ENCODE results near the gene PTPRC. TPM values are rescaled to one million over a fixed set of nuclear protein-coding genes. Genes with fewer than 3 reads are reported as not detected.
A peak's percentile ranks its signal among the peaks of the same experiment; 100 is the strongest.

PTPRC gene
- total RNA-seq, 3 donors from 2014 or later, result 17.9 to 29.4 (median 18.0) TPM

DNA sequence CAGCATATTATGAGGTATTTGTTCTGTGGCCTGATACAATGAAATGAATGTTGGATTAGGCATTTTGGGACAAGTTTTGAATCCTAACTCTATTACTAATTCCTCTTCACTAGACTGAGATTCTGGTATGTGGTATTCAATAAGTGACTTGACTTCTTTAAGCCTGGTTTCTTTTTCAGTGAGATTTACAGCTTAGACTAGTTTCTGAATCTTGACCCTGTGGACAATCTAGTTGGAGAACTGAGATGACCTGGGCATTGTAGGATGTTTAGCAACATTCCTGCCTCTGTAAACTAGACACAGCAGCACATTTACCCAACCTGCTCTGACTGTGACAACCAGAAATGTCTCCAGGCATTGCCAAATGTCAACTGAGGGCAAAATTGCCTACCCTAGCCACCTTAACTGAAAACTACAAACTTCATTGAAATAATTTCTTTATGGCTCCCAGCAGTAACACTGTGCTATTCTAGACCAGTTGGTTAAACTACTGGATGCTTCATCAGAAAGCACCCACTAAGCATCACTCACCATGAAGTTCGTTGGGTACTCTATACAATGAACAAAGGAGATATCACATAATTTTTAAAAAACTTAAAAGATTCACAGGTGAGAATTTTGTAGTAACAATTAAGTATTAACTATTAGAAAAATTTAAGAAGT, 16.8 kb downstream of the PTPRC start:
- no peak for ATAC-seq
- intact Hi-C loops (cut with DNase I, micrococcal nuclease), result no loop called here

DNA sequence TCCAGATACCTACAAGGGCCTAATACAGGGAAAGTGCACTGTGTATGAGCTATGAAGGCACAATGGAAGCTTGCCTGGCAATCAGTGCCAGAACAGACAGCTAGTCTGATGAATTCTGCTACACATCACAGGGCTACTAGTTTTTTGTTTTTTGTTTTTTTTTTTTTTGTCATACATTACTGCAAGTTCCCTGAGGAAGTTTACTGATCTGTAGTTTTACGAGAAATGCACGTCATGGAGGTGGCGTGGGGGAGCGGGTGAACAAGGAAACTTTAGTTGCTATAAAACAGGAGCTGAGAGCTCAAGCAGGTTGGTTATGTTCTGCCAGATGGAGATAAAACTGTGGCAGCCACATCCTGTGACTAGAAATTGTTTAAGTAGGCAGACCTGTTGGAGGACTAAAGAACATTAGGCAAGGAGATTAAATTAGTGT, 17.7 kb downstream of the PTPRC start:
- Histone ChIP-seq H3K36me3 (ENCODE audit: low read depth) (no peaks in the 10 kb centered on the region), H3K9me3 (no peaks in the 10 kb centered on the region), H3K4me3 (no peak overlapping the region), H3K4me1 (ENCODE audit: low read depth) (peaks cover 6% of the 10 kb centered on the region)
- TF ChIP-seq, protein P1, sequence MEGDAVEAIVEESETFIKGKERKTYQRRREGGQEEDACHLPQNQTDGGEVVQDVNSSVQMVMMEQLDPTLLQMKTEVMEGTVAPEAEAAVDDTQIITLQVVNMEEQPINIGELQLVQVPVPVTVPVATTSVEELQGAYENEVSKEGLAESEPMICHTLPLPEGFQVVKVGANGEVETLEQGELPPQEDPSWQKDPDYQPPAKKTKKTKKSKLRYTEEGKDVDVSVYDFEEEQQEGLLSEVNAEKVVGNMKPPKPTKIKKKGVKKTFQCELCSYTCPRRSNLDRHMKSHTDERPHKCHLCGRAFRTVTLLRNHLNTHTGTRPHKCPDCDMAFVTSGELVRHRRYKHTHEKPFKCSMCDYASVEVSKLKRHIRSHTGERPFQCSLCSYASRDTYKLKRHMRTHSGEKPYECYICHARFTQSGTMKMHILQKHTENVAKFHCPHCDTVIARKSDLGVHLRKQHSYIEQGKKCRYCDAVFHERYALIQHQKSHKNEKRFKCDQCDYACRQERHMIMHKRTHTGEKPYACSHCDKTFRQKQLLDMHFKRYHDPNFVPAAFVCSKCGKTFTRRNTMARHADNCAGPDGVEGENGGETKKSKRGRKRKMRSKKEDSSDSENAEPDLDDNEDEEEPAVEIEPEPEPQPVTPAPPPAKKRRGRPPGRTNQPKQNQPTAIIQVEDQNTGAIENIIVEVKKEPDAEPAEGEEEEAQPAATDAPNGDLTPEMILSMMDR (IDR thresholded peaks at IDR 0.05), result no peak
- DNase-seq (peak; percentile 68 to 82 (median 81)), ATAC-seq (peak; percentile 92)
- intact Hi-C loops (cut with DNase I, micrococcal nuclease), result no loop called here

More for the DNA sequence above, 16.8 kb downstream of the PTPRC start:
- peaks cover 6% of the 10 kb centered on the region for H3K4me1 ChIP-seq (ENCODE audit: low read depth)
- H3K36me3 ChIP-seq (ENCODE audit: low read depth), result no peaks in the 10 kb centered on the region
- no peak for DNase-seq
- H3K9me3 ChIP-seq, result no peaks in the 10 kb centered on the region
- no peak overlapping the region for H3K4me3 ChIP-seq
- TF ChIP-seq, protein P1 (IDR thresholded peaks at IDR 0.05), result no peak

DNA sequence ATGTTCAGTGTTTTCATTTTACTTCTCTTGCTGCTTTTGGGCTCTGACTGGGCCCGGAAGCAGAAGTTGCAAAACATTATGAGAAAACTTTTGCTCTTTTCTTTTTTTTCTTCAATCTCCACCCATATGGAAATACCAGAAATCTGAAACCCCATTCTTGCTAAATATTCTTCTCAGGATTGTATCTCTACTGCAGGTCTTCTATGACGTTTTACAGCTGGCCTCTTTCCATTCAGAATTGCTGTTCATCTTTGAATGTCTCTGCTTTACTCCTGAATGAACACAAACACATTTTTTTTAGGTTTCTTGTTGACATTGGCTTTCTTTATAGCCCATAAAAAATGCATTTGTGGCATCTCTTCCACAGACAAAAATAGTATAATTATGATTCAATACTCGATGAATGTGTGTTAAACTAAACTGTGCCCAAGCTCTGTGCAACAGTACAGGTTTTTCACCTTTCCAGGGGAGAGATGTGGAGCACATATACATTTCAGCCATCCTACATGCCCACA, 18.8 kb downstream of the PTPRC start:
- intact Hi-C loops (cut with DNase I, micrococcal nuclease), result no loop called here
- TF ChIP-seq, protein P1 (IDR thresholded peaks at IDR 0.05), result no peak
- DNase-seq, result no peak
- Histone ChIP-seq H3K4me1 (ENCODE audit: low read depth) (peaks cover 6% of the 10 kb centered on the region), H3K36me3 (ENCODE audit: low read depth) (no peaks in the 10 kb centered on the region), H3K4me3 (no peak overlapping the region), H3K9me3 (no peaks in the 10 kb centered on the region)
- peak; percentile 40 for ATAC-seq

DNA sequence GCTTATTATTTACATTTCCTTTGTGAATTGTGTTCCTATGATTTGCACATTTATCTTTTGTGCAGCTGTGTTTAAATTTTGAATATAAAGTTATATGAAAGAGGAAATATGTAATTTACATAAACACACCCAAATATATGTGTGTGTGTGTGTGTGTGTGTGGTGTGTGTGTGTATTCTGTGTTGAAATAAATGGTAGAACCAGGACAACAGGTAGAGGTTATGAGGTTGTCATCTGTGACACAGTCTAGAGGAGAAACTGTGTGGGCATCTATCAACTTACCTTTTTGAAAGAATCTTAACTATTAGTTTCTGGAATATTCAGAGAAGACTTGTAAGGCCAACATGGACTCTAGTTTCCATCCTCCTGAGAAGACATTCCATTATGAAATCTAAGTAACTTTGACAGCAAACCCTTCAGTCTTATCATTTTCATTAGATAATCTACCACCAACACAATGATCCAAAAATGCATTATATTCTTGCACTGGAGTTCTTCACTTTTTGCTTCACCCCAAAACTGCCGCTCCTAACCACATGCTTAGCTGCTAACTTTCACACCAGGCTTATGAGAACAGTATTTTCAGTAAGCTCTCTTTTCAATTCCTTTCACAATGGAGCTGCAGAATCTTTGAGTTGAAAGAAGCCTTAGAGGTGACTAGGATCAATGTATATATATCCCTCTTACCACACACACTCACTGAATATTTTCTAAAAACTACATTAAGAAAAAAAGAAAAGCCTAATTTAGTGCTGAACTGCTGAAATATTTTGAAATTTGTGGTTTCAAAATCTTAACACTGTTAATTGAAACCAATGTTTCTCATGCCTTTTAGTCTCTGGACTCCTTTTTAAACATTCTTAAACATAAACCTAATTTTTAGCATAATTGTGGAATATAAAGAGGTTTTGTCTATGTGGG, 21.8 kb downstream of the PTPRC start:
- peaks cover 6% of the 10 kb centered on the region for H3K4me1 ChIP-seq (ENCODE audit: low read depth)
- no peak overlapping the region for H3K4me3 ChIP-seq
- no peak for ATAC-seq
- intact Hi-C loops (cut with DNase I, micrococcal nuclease), result no loop called here
- no peak for DNase-seq
- TF ChIP-seq, protein P1 (IDR thresholded peaks at IDR 0.05), result no peak
- no peaks in the 10 kb centered on the region for H3K36me3 ChIP-seq (ENCODE audit: low read depth)
- no peaks in the 10 kb centered on the region for H3K9me3 ChIP-seq

DNA sequence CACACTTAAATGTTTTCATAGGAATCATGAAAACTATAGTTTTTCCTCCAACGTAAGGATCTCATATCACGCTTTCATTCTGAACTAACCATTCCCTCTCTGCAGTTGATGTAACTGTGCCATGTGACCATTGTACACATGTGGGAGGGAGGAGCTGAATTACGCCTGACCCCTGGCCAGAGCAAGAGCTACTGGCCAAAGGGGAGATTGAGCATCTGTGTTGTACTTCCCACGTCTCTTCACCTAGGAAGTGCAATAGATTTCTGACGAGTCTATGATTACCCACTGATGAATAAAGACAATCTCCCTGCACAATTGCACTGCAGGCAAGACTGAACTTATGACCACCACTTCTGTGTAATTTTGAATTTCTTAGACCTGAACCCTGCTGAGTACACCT, 24.0 kb downstream of the PTPRC start:
- Histone ChIP-seq H3K4me3 (no peak overlapping the region), H3K9me3 (no peaks in the 10 kb centered on the region), H3K4me1 (ENCODE audit: low read depth) (no peaks in the 10 kb centered on the region), H3K36me3 (ENCODE audit: low read depth) (no peaks in the 10 kb centered on the region)
- TF ChIP-seq, protein P1 (IDR thresholded peaks at IDR 0.05), result no peak
- intact Hi-C loops (cut with DNase I, micrococcal nuclease), result no loop called here
- ATAC-seq (no peak), DNase-seq (no peak)
